ENCODE data around the gene SMAD1.
"Not testable (repeated sequence)": the region's sequence is repeated elsewhere in the genome, so short reads cannot be mapped to it uniquely, and the experiment has no call there.

SMAD1 gene

GRCh38 chr4:145566086-145566708 is 84.5 kb downstream of the SMAD1 start:
- no peak for DNase-seq

GRCh38 chr4:145566768-145567167 is 85.1 kb downstream of the SMAD1 start:
- DNase-seq, result no peak

GRCh38 chr4:145567516-145567915 is 85.9 kb downstream of the SMAD1 start:
- no peak for DNase-seq

- not testable (repeated sequence) for DNase-seq
Measured at GRCh38 chr4:145574546-145574945, 92.9 kb downstream of the SMAD1 start.

- no peak for DNase-seq
Measured at GRCh38 chr4:145580906-145581305, 99.3 kb downstream of the SMAD1 start.

- no peak for DNase-seq
Measured at GRCh38 chr4:145583191-145584055, 101.8 kb downstream of the SMAD1 start.

- no peak for DNase-seq
Measured at GRCh38 chr4:145587088-145587754, 105.6 kb downstream of the SMAD1 start.

GRCh38 chr4:145589381-145589780 is 107.7 kb downstream of the SMAD1 start:
- not testable (repeated sequence) for DNase-seq

GRCh38 chr4:145589916-145590702 is 108.5 kb downstream of the SMAD1 start:
- DNase-seq, result no peak

- DNase-seq, result no peak
Measured at GRCh38 chr4:145602129-145602760, 120.6 kb downstream of the SMAD1 start.

GRCh38 chr4:145605941-145606340 is 124.3 kb downstream of the SMAD1 start:
- DNase-seq, result no peak

Measured in NCI-H2227 treated with DMSO at 0.1 percent for 48 hours (cell line).